HG03378 (cell line): Measurements from ENCODE around the gene KCTD11.
"Not testable (repeated sequence)": the region's sequence is repeated elsewhere in the genome, so short reads cannot be mapped to it uniquely, and the experiment has no call there.

Experiments used
- ATAC-seq: cut with Tn5 transposase; IDR thresholded peaks from one replicate; pipeline ENCODE4 v1.9.1; 2021; ENCODE audit warnings: mild to moderate bottlenecking, moderate library complexity; ENCODE audit not compliant: unreplicated experiment

Gene KCTD11

GRCh38 chr17:7322520-7323194, 29.3 kb upstream of the KCTD11 start:
- ATAC-seq = no peak

GRCh38 chr17:7323731-7324437, 28.1 kb upstream of the KCTD11 start:
- ATAC-seq = no peak

GRCh38 chr17:7324438-7324779, 27.6 kb upstream of the KCTD11 start:
- ATAC-seq = no peak

- ATAC-seq = no peak
Measured at GRCh38 chr17:7325031-7325528, 26.9 kb upstream of the KCTD11 start.

GRCh38 chr17:7326186-7326585, 25.8 kb upstream of the KCTD11 start:
- ATAC-seq = no peak

- ATAC-seq = no peak
Measured at GRCh38 chr17:7327056-7327455, 24.9 kb upstream of the KCTD11 start.

- no peak for ATAC-seq
Measured at GRCh38 chr17:7327501-7327900, 24.5 kb upstream of the KCTD11 start.

GRCh38 chr17:7328009-7328408, 24.0 kb upstream of the KCTD11 start:
- ATAC-seq = no peak

GRCh38 chr17:7328840-7329373, 23.1 kb upstream of the KCTD11 start, which contains the start of gene NEURL4:
TSS of gene NEURL4 (minus strand) at chr17:7329335. CDS start at chr17:7329312, 23 bp downstream.
- no peak for ATAC-seq

GRCh38 chr17:7329374-7329996, 22.5 kb upstream of the KCTD11 start:
- peak; percentile 54 for ATAC-seq

GRCh38 chr17:7329997-7330637, 21.8 kb upstream of the KCTD11 start:
- peak; percentile 27 for ATAC-seq

GRCh38 chr17:7330638-7331015, 21.3 kb upstream of the KCTD11 start:
- ATAC-seq = no peak

- no peak for ATAC-seq
Measured at GRCh38 chr17:7332111-7332510, 19.9 kb upstream of the KCTD11 start.

GRCh38 chr17:7332600-7333069, 19.3 kb upstream of the KCTD11 start:
- ATAC-seq = not testable (repeated sequence)

- no peak for ATAC-seq
Measured at GRCh38 chr17:7334938-7335538, 16.9 kb upstream of the KCTD11 start.

GRCh38 chr17:7335765-7336164, 16.2 kb upstream of the KCTD11 start:
- ATAC-seq = not testable (repeated sequence)

GRCh38 chr17:7336240-7337175, 15.5 kb upstream of the KCTD11 start, which contains the start of gene ACAP1:
TSS of gene ACAP1 (plus strand) at chr17:7336529. CDS start at chr17:7336735, 206 bp downstream.
- no peak for ATAC-seq

GRCh38 chr17:7337600-7337999, 14.4 kb upstream of the KCTD11 start:
- ATAC-seq = not testable (repeated sequence)

- no peak for ATAC-seq
Measured at GRCh38 chr17:7340179-7340578, 11.8 kb upstream of the KCTD11 start.
